Epithelial cell of proximal tubule (primary cell): ENCODE results near the gene PLIN4. TPM values are rescaled to one million over a fixed set of nuclear protein-coding genes. Genes with fewer than 3 reads are reported as not detected.

ENCODE experiments used
- DNase-seq: peaks from one replicate; pipeline ENCODE4 v3.0.0-alpha.2; 2011; ENCODE audit warnings: low read depth
- H3K4me3 ChIP-seq: 2 replicates; pipeline ENCODE4 v1.5.1; 2011; ENCODE audit warnings: low read depth, mild to moderate bottlenecking, low read length
- total RNA-seq: library from RNA; depleted of rRNA; stranded (reverse); fragments of >200 nt; gene quantifications from 2 replicates; pipeline ENCODE4 v1.2.3, GENCODE V29; 2015
- TF ChIP-seq, protein P1 (sequence below): conservative IDR thresholded peaks from 2 replicates; pipeline ENCODE4 v1.5.1; 2012; ENCODE audit warnings: low read depth, mild to moderate bottlenecking, low read length

Gene PLIN4
- total RNA-seq, 1 donor from 2014 or later, result not detected

GRCh38 chr19:4483385-4483784 lies 34.9 kb downstream of the PLIN4 start:
- no peak overlapping the region for H3K4me3 ChIP-seq
- TF ChIP-seq, protein P1, sequence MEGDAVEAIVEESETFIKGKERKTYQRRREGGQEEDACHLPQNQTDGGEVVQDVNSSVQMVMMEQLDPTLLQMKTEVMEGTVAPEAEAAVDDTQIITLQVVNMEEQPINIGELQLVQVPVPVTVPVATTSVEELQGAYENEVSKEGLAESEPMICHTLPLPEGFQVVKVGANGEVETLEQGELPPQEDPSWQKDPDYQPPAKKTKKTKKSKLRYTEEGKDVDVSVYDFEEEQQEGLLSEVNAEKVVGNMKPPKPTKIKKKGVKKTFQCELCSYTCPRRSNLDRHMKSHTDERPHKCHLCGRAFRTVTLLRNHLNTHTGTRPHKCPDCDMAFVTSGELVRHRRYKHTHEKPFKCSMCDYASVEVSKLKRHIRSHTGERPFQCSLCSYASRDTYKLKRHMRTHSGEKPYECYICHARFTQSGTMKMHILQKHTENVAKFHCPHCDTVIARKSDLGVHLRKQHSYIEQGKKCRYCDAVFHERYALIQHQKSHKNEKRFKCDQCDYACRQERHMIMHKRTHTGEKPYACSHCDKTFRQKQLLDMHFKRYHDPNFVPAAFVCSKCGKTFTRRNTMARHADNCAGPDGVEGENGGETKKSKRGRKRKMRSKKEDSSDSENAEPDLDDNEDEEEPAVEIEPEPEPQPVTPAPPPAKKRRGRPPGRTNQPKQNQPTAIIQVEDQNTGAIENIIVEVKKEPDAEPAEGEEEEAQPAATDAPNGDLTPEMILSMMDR, result no peak
- DNase-seq, result no peak

GRCh38 chr19:4482721-4483364 lies 35.4 kb downstream of the PLIN4 start:
- TF ChIP-seq, protein P1, result no peak
- DNase-seq, result no peak
- no peak overlapping the region for H3K4me3 ChIP-seq

GRCh38 chr19:4477034-4477801 lies 41.1 kb downstream of the PLIN4 start:
- TF ChIP-seq, protein P1, result no peak
- no peak overlapping the region for H3K4me3 ChIP-seq
- no peak for DNase-seq

DNA sequence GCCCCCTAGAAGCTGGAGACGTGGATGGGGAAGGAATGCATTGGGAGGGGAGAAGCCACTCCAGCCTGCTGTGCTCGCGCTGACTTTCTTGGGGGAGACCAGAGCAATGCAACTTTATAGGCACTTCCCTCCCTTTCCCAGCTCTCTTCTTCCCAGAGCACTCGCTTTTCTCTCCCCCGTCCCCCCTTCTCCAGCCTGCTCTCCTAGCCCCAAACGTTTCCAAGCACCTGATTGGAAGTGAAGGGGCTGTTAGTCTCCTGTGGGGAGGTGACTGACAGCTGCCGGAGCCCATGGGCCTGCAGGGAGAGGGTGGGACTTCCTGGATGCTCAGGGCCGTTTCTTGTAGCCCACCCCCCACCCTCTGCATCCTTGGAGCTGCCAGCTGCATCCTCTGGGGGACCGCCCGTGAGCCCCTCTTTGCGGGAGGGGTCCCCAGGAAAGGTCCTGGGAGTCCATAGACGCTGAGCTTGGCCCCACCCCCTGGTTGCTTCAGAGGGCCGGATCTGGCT lies 43.7 kb downstream of the PLIN4 start:
- TF ChIP-seq, protein P1, result no peak
- peak overlapping the region; percentile 81 for H3K4me3 ChIP-seq
- DNase-seq, result no peak

- DNase-seq, result no peak
- TF ChIP-seq, protein P1, result no peak
- peak overlapping the region; percentile 81 for H3K4me3 ChIP-seq
Measured at GRCh38 chr19:4473763-4474513, 44.3 kb downstream of the PLIN4 start.

GRCh38 chr19:4473011-4473762 lies 45.1 kb downstream of the PLIN4 start:
- H3K4me3 ChIP-seq, result peak overlapping the region; percentile 81
- TF ChIP-seq, protein P1, result no peak
- DNase-seq, result no peak
